PFSK-1 (cell line): ENCODE measurements around the gene MS4A15.

ENCODE experiments used
- POLR2AphosphoS5 ChIP-seq: IDR thresholded peaks from 2 replicates; pipeline ENCODE4 v1.6.1; 2012; ENCODE audit warnings: low read depth, mild to moderate bottlenecking, control low read depth, low read length, moderate library complexity
- SIN3A ChIP-seq: IDR thresholded peaks from 2 replicates; pipeline ENCODE4 v1.6.1; 2012; ENCODE audit warnings: mild to moderate bottlenecking, low read length, moderate library complexity, borderline replicate concordance; ENCODE audit not compliant: insufficient read depth
- TAF1 ChIP-seq: IDR thresholded peaks from 2 replicates; pipeline ENCODE4 v1.6.1; 2012; ENCODE audit warnings: low read length, control low read depth, borderline replicate concordance; ENCODE audit not compliant: insufficient read depth
- TF ChIP-seq, protein P1 (sequence below), 2 experiments: IDR thresholded peaks; 2 replicates each; pipeline versions ENCODE4 v1.6.1 to v1.8.0; 2011 to 2012; ENCODE audit warnings: low read depth in 2 of 2, low read length in 2 of 2, control low read depth in 1 of 2, inconsistent platforms in 1 of 2, mild to moderate bottlenecking in 1 of 2, moderate library complexity in 1 of 2; ENCODE audit not compliant: insufficient read depth in 1 of 2

DNA sequence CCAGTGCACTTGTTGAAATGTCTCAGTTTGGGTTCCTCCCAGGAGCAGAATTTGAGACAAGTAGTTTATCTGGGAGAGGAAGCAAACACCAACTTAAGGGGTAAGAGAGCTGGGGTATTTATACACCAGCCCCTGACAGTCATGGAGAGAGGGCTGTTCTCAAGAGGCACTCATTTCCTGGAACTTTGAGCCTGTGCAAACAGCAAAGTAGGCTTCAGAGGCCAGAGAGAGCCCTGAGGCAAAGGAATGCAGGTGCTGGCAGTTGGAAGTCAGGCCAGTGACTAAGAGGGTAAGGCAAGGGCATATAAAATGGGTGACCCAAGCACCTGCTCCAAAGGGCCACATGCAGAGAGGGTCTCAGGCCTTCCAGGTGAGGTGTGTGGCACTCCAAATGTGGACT lies 16.1 kb upstream of the MS4A15 start:
- TF ChIP-seq SIN3A (no peak), TAF1 (no peak), POLR2AphosphoS5 (no peak)
- TF ChIP-seq, protein P1, sequence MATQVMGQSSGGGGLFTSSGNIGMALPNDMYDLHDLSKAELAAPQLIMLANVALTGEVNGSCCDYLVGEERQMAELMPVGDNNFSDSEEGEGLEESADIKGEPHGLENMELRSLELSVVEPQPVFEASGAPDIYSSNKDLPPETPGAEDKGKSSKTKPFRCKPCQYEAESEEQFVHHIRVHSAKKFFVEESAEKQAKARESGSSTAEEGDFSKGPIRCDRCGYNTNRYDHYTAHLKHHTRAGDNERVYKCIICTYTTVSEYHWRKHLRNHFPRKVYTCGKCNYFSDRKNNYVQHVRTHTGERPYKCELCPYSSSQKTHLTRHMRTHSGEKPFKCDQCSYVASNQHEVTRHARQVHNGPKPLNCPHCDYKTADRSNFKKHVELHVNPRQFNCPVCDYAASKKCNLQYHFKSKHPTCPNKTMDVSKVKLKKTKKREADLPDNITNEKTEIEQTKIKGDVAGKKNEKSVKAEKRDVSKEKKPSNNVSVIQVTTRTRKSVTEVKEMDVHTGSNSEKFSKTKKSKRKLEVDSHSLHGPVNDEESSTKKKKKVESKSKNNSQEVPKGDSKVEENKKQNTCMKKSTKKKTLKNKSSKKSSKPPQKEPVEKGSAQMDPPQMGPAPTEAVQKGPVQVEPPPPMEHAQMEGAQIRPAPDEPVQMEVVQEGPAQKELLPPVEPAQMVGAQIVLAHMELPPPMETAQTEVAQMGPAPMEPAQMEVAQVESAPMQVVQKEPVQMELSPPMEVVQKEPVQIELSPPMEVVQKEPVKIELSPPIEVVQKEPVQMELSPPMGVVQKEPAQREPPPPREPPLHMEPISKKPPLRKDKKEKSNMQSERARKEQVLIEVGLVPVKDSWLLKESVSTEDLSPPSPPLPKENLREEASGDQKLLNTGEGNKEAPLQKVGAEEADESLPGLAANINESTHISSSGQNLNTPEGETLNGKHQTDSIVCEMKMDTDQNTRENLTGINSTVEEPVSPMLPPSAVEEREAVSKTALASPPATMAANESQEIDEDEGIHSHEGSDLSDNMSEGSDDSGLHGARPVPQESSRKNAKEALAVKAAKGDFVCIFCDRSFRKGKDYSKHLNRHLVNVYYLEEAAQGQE (IDR thresholded peaks at IDR 0.05; ENCODE audit: insufficient read depth in 1 of 2, low read depth in 2 of 2, low read length in 2 of 2): no peak
